Amniotic stem cell (primary cell): Measurements from ENCODE around the gene TAOK3.
"Not testable (repeated sequence)": the region's sequence is repeated elsewhere in the genome, so short reads cannot be mapped to it uniquely, and the experiment has no call there.

Source experiments
- DNase-seq: peaks from one replicate; lab custom pipeline; 2025; lab: John Stamatoyannopoulos, UW

TAOK3 gene

DNA sequence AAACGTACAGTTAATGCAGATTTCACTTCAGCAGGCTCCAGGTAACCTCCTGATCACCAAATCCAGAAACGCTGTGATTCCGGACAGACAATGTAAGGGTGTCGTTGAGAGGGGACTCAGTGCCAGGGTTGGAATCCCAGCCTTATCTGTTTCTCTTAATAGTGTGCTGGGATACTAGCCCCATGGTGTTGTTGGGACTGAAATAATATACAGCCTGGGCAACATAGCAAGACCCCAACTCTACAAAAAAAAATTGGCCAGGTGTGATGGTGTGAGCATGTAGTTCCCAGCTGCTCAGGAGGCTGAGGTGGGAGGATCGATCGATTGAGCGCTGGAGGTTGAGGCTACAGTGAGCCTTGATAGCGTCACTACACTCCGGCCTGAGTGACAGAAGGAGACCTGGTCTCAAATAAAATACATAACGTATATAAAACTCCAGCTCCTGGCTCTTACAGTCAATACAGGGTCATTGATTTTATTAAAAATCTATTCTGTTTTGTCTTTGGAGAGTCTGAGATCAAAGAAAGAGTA lies 235.5 kb downstream of the TAOK3 start:
- no peak for DNase-seq

DNA sequence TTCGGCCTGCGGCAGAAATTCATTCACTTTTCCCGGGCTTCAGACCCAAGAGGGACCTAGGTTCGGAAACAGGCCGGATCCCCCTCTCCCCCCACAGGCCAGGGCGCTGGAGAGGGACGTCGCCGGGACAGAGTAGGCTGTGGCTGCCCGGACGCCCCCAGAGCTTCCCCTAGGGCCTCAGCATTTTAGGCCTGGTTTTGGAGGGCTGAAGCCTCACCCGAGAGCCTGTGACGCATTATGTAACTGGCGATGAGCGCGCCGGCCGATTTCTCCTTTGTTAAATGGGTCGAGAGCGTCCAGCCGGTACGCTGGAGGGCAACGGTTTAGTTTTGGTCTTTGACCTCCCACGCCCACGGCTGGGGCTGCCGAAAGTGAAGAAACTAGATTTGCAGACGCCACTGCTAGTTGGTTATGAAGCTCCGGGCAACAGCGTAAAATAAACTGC lies 236.1 kb downstream of the TAOK3 start:
- DNase-seq: peak; percentile 9

DNA sequence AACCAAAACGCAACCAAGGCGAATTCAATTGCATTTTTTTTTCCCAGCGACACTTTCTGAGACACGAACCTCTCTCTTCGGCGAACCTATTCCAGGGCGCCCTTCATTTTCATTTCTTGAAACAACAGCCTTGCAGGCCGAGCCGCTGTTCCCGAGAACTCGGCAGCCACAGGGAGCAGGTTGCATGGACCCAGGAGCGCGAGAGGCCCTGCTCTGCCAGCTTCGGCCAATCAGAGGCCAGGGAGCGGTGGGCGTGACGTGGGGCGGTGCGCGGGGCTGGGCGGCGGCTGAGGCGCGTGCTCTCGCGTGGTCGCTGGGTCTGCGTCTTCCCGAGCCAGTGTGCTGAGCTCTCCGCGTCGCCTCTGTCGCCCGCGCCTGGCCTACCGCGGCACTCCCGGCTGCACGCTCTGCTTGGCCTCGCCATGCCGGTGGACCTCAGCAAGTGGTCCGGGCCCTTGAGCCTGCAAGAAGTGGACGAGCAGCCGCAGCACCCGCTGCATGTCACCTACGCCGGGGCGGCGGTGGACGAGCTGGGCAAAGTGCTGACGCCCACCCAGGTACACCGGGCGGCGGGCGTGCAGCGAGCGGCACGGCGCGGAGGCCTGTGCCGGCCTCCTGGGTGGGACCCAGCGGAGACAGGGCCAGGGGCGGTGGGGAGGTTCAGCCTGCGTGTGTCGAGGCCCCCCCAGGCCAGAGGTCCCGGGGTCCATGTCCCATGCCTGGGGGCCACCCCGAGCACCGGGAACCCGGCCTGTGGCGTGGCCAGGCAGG lies 236.7 kb downstream of the TAOK3 start, which contains the start of gene PEBP1:
Gene PEBP1, plus strand, starts transcription at position 337 of the 771 bp plus-strand sequence. Its CDS starts 86 bp downstream, at position 423.
- peak; percentile 91 for DNase-seq

DNA sequence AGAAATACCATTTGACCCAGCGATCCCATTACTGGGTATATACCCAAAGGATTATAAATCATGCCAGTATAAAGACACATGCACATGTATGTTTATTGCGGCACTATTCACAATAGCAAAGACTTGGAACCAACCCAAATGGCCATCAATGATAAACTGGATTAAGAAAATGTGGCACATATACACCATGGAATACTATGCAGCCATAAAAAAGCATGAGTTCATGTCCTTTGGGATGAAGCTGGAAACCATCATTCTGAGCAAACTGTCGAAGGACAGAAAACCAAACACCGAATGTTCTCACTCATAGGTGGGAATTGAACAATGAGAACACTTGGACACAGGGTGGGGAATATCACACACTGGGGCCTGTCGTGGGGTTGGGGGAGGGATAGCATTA lies 243.3 kb downstream of the TAOK3 start:
- not testable (repeated sequence) for DNase-seq

DNA sequence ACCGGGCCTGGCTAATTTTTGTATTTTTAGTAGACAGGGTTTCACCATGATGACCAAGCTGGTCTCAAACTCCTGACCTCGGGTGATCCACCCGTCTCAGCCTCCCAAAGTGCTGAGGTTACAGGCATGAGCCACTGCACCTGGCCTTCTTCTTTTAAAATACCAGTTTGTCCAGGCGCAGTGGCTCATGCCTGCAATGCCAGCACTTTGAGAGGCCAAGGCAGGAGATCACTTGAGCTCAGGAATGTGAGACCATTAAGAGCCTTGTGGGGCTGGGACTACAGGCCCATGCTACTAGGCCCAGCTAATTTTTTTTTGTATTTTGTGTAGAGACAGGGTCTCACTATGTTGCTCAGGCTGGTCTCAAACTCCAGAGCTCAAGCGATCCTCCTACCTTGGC lies 244.8 kb downstream of the TAOK3 start:
- DNase-seq: no peak

DNA sequence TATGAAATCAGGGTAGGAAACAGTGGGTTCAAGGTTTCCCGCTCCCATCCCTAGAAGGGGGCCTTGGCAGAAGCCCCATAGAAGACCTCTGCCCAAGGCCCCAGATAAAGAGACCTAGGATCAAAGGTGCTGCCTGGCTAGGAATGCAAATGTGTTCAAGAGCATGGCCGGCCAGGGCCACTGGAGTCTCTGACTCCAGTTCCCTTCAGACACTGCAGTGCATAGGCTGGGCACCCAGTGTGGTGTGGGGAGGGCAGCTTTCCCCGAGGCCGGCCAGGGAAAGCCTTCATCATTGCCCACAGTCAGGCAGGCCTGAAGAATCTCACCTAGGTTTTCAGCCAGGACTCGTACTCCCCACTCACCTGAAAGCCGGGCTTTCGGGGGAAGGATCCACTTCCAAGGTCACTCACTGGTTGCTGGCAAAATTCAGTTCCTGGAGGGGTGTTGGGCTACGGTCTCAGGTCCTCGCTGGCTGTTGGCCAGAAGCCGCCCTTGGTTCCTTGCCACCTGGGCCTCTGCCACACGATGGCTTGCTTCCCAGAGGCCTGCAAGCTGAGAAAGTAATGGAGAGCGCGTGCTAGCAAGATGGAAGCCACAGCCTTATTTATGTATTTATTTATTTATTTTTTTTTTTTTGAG lies 246.5 kb downstream of the TAOK3 start:
- no peak for DNase-seq

DNA sequence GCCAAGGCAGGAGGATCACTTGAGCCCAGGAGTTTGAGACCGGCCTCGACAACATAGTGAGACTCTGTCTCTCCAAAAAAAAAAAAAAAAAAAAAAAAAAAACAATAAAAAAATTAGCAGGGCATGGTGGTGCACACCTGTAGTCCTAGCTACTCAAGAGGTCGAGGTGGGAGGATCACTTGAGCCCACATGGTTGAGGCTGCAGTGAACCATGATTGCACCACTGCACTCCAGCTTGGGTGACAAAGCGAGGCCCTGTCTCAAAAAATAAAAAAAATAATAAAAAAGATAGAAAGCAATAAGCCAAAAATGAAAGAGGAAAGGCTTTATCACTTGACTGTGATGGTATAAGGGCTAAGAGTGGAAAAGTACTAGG lies 247.0 kb downstream of the TAOK3 start:
- DNase-seq: no peak

DNA sequence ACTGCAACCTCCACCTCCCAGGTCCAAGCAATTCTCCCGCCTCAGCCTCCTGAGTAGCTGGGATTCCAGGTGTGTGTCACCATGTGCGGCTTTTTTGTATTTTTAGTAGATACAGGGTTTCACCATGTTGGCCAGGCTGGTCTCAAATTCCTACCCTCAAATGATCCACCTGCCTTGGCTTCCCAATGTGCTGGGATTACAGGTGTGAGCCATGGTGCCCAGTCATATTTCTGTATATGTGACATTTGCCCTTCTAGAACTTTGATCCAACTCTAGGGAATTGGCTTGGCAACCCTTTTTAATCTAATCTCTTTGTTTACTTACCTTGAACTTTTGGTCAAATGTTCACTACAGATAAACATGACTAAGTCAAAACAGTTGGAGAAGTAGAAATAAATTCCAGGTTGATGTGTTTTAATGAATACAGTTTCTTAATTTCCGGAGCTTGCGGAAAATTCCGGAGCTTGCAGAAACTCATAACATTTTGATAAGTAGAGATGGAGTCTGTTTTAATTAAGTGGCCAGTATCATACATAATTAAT lies 248.3 kb downstream of the TAOK3 start:
- DNase-seq: no peak

DNA sequence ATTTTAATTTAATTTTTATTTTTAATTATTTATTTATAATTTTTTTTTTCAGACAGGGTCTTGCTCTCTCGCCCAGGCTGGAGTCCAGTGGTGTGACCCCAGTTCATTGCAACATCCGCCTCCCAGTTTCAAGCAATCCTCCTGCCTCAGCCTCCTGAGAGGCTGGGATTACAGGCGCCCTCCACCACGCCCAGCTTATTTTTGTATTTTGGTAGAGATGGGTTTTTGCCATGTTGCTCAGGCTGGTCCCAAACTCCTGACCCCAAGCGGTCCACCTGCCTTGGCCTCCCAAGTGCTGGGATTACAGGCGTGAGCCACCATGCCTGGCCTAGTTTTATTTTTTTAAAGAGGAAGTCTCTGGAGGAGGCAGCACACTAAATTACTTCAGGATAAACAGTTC lies 250.4 kb downstream of the TAOK3 start:
- DNase-seq: no peak

DNA sequence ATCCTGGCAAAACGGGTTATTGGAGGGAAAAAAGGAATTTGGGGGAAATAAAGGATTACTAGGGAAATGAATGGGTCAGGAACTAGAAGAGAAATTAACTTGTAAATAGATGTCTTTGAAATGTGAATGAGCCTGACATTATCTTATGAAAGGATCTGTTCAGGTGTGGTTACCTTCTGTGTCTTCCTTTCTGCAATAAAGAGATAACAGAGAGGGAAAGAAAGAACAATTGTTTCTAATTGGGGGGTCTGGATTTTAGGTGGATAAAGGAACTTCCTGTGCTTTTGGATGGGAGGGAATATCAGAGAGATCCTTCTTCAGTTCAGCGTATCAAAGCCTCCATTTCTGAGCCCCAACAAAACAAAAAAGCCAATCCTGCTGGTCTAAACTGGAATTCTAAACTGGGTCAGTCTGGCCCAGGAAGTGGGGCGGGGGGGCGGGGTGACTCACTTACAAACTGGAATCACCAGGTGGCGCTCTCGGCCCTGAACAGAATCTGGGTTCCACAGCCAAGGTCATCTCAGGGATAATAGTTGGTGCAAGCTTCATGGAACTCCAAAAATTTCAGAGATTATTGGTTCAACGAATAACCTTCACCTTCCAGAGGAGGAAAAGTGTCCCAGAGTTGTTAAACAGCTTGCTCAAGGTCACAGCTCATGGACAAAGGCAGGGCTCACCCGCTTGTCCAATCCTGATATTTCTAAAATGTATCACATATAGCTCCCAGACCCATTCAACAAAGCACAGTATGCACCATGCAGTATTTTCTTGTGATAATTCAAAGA lies 251.9 kb downstream of the TAOK3 start:
- DNase-seq: peak; percentile 39

DNA sequence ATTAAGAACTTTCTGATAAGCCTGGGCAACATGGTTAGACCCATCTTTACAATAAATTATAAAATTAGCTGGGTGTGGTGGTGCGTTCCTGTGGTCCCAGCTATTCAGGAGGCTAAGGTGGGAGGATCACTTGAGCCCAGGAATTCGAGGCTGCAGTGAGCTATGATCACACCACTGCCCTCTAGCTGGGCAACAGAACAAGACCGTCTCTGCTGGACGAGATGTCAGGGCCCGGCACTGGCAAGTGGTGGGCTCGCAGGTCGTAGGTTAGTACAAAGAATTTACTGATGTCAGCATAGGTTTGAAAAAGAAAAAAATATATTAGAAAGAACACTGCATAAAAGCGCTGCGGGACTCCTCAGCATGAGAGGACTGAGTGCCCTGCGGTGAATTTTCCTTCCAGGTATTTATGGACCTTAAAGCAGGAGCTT lies 253.2 kb downstream of the TAOK3 start:
- DNase-seq: no peak

DNA sequence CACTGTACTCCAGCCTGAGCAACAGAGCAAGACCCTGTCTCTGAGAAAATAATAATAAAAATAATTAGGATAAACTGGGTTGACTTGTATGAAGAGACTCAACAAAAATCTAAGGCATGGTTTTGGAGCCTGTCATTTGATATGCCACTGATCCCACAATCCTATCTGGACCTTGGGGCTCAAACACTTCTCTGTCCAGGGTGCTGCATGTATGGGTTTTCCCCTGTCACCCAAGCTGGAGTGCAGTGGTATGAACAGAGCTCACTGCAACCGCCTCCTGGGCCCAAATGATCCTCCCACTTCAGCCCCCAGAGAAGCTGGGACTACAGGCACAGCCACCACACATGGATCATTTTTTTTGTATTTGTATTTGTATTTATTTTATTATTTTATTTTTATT lies 263.6 kb downstream of the TAOK3 start:
- no peak for DNase-seq

DNA sequence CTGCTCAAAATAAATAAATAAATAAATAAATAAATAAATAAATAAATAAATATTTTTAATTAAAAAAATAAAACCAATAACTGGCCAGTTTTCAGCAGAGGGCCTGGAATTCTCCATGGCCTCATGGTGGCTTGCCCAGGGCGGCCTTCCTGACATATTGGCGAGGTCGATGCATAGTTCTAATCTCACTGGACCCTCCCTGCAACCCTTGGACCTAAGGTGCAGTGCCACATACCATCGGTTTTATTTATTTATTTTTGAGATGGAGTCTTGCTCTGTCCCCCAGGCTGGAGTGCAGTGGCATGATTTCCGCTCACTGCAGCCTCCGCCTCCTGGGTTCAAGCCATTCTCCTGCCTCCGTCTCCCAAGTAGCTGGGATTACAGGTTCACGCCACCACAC lies 265.0 kb downstream of the TAOK3 start:
- no peak for DNase-seq

DNA sequence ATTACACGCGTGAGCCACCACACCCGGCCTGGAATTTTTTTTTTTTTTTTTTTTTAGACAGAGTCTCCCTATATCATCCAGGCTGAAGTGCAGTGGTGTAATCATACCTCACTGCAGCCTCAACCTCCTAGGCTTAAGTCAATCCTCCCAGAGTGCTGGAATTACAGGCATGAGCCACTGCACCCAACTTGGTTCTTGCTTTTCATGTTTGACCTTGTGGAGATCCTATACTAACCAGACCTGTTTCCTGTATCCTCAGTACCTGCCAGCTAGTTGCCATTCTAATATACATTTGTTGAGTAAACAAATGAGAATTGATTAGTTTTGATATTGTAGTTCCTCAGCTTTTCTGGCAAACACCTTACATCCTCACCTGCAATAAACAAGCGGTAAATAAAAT lies 265.7 kb downstream of the TAOK3 start:
- DNase-seq: no peak

DNA sequence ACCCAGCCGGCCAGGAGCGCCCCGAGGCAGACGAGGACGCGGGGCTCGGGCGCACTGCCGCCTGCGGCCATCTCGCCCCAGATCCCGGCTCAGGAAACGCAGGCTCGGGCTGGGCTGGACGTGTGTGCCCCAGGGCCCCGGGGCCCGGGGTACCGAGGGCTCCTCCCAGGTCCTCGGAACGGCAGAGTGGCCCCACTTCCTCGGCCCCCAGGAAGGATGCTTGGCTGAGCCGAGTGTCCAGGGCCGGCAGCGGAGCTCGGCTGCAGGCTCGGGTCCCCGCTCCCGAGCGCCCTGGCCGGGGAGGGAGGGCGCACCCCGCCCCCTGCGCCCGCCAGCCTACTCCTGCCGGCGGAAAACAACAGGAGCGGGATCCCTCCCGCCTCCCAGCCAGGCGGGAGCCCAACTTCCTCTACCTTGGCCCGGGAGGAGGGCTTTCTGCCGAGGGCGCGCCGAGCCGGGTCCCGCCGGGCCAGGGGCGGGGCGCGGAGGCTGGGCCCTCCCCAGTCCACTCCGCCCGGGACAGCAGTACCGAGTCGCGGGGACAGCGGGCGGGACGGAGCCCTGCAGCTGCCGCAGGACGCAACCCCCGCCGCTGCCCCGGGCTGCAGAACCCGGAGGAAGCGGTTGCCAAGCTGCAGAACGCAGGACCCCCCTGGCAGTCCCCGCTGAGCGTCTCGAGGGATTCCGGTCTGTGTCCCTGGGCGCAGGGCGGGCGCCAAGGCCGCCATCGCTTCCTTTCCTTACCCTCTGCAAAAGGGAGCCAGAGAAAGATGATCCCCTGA lies 268.9 kb downstream of the TAOK3 start, which contains the start of gene VSIG10:
Gene VSIG10, minus strand, starts transcription at position 411 of the 782 bp plus-strand sequence. Its CDS starts 340 bp downstream, at position 71.
- peak; percentile 20 for DNase-seq

DNA sequence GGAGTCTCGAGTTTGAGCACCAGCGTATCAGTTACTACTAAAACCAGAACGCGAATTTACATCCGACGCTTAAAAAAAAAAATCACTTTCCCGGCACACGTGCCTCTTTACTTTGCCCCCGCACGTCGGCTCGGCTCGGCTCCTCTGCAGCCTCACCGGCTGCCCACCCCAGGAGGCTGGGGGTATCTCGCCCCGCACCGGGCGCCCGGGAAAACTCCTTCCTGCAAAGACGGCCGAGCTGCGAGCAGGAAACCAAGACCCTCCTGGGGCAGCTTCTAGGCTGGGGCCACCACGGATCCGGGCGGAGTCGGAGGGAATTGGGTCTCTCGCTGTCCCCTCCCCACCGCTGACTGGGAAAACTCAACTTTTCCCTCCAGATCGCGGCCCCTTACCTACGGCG lies 269.5 kb downstream of the TAOK3 start:
- DNase-seq: no peak

DNA sequence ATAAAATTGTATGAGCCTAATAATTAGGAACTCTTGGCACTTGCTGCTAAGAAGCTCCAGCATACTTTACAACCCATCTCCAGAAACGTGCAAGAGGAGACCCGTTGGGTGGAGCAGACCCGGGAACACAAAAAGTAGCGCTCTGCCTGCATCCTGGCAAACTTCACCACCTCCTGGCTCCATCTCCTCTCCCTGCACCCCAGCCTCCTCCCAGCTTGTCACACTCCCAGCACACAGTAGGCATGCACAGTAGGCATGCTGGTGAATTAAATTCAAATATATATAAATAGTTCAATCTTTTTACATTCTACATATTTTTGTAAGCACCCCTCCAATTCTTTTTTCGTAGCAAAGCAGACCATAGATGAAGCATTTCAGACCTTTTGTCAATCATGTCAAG lies 270.1 kb downstream of the TAOK3 start:
- DNase-seq: no peak

DNA sequence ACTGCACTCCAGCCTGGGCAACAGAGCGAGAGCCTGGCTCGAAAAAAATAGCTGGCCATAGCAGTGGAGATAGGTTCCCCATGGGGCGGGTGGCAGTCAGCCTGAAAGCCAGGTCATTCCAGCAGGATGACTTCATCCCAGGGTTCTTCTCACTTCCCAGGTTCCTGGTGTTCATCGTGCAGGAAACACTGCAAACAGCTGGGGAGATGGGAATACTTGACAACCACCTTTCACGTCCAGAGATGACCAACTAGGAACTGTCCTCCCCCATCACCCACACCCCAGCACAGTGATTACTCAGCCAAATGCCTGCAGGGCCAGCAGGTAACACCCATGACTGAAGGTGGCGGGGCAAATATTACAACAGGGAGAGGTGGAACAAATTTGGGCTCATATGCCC lies 270.6 kb downstream of the TAOK3 start:
- DNase-seq: no peak

DNA sequence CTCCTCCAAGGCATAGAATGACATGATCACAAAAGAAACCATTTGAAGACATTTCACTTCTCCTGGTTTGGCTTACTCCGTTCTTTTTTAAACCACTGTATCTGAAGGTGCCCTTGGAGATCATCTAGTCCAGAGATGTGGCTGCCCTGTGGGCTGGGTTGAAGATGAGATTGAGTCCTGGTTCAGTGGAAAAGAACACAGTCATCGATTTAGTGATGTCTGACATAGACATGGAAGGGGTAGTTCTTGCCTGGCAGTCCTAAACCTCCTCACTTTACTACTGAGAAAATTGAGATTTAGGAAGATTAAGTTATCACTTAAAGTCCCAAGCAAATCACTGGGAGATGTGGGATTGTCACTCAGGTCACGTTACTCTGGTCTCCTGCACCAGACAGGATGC lies 271.7 kb downstream of the TAOK3 start:
- no peak for DNase-seq
